Measurements from ENCODE around the gene MATN1.

Gene MATN1

DNA sequence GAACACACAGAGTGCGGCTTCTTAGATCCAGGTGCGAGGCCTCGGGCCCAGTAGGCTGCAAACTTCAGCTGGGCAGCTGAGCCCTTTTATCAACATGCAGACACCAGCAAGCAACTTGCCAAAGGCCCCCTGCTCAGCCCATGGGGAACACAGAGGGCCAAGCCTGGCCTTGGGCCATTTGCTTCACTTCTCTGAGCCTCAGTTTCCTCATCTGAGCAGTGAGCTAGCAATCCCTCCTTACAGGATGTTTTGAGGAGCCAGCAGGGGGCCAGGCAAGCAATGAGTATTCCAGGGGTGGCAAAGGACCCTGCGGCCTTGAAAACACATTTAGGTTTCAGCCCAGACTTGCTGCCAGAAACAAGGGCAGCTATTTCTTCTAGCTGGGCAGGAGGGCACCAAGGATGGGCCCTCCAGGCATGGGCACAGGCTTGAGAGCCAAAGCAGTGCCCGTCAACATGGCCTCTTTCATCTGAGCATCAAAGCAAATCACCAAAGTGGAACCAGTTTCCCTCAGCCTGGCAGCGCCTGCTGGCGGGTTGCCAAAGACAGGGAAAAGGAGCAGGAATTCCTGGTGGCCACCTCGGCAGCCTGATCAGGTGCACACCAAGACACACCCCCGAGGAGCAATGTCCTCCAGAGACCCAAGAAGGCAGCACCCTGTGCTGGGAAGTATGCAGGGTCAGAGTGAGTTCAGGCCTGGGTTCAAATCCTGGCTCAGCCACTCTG lies 1.4 kb downstream of the MATN1 start:
- peaks cover 53% of the 10 kb centered on the region for H3K4me1 Mint-ChIP-seq
- no peak overlapping the region for H3K4me3 Mint-ChIP-seq
- ATAC-seq = no peak
- peak overlapping the region; percentile 5 for H3K27ac Mint-ChIP-seq
- H3K9me3 Mint-ChIP-seq = no peaks in the 10 kb centered on the region
- peaks cover 6% of the 10 kb centered on the region for H3K36me3 Mint-ChIP-seq
- no peaks in the 10 kb centered on the region for H3K27me3 Mint-ChIP-seq

DNA sequence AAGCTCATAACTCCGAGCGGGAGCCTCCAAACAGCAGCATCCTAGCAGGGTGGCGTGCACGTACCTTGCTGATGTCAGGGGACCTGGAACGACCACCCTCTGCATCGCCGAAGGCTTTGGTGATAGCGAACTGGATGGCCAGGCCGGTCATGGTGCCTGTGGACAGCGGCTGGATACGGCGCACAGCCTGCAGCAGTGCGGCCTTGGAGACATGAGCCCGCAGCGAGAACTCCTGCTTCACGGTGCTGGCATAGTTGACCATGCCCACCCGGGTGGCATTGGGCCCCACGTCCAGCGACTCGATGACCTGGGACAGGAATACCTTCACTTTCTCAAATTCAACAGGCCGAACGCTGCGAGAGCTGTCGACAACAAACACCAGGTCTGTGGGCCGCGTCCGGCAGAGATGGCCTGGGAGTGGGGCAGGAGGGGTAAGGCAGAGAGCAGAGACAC lies 2.0 kb downstream of the MATN1 start:
- Mint-ChIP-seq H3K27ac (peak overlapping the region; percentile 5), H3K4me3 (no peak overlapping the region)

DNA sequence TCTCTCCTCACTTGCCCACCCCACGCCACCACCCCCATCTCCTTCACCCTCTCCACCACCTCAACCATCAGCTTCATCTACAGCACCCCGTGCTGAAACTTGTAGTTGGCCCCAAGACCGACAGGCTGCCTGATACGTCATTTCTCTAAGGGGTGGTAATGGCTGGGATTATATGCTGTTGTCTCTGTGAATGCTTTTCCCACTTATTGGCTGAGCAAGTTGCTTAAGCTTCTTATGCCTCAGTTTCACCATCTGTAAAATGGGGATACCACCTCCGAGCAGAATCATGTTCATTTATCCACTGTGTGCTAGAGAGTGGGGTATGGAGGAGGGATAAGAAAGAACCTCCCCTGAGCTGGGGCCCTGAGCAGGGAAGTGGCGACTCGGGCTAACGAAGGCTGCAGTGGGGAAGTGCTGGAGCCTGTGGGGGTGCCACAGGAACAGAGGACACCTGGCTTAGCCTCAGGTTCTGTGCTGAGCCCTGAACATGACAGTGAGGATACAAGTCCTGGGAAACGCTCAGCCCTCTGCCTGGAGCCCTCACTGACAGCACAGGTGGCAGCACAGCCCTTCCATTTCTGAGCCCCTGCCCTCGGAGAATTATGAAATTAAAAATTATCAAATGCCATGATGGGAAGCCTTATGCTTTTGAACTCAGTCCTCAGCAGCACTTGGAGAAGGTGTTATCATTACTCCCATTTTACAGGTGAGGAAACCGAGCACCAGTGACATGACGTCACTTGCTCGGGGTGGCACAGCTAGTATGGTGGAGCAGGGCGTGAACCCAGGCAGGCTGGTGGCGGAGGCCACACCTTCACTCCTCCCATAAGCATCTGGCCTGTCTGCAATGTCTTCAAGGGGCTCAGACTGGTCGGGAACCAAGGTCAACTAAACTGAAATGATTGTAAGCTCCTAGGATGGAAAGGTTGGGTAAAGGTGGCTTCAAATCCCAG lies 2.8 kb downstream of the MATN1 start:
- Mint-ChIP-seq H3K36me3 (peaks cover 6% of the 10 kb centered on the region), H3K4me1 (peaks cover 53% of the 10 kb centered on the region), H3K4me3 (peak overlapping the region; percentile 26), H3K27me3 (no peaks in the 10 kb centered on the region), H3K9me3 (no peaks in the 10 kb centered on the region), H3K27ac (no peak overlapping the region)
- ATAC-seq = no peak

More for the DNA sequence above, 2.0 kb downstream of the MATN1 start:
- ATAC-seq = no peak
- Mint-ChIP-seq H3K9me3 (no peaks in the 10 kb centered on the region), H3K4me1 (peaks cover 53% of the 10 kb centered on the region), H3K27me3 (no peaks in the 10 kb centered on the region), H3K36me3 (peaks cover 6% of the 10 kb centered on the region)

DNA sequence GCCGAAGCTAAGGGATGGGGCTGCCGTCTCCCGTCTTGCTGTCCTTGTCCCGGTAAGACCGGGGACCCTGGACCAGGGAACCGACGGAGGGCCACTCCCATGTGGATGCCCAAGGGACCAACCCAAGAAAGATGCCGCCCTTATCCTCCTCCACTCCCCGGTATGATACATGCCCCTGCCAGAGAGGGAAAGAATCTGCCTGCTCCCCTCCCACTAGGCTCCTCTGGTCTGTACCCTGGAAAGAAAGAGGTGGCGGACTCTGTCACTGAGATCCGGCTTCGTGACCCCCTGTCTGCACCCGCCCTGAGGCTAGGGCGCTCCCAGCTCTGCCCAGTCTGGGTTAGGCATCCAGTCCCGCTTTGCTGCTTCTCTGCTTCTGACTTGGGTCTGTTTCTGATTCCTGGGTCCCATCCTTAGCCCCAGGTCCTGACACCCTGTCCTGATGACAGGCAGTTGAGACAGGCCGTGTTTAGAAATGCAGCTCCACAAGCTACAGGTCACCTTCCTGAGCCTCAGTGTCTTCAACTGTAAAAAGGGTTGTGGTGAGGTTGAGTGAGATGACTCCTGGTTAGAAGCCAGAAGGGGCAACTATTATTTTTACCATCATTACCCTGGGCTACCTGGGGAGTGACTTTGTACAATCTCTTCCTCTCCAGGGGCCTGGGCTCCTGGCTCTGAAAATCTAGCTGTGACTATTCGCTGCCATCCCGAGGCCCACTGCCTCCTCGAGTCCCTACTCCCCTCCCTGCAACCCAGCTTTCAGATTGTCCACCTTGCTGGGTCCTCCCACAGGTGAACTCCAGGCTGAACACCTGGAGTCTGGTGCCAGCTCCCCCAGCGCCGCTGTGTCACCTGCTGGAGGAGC lies 3.7 kb downstream of the MATN1 start:
- H3K27me3 Mint-ChIP-seq = no peaks in the 10 kb centered on the region
- peaks cover 53% of the 10 kb centered on the region for H3K4me1 Mint-ChIP-seq
- peaks cover 3% of the 10 kb centered on the region for H3K9me3 Mint-ChIP-seq
- H3K27ac Mint-ChIP-seq = peak overlapping the region; percentile 97
- no peaks in the 10 kb centered on the region for H3K36me3 Mint-ChIP-seq
- peak overlapping the region; percentile 97 for H3K4me3 Mint-ChIP-seq
- no peak for ATAC-seq

DNA sequence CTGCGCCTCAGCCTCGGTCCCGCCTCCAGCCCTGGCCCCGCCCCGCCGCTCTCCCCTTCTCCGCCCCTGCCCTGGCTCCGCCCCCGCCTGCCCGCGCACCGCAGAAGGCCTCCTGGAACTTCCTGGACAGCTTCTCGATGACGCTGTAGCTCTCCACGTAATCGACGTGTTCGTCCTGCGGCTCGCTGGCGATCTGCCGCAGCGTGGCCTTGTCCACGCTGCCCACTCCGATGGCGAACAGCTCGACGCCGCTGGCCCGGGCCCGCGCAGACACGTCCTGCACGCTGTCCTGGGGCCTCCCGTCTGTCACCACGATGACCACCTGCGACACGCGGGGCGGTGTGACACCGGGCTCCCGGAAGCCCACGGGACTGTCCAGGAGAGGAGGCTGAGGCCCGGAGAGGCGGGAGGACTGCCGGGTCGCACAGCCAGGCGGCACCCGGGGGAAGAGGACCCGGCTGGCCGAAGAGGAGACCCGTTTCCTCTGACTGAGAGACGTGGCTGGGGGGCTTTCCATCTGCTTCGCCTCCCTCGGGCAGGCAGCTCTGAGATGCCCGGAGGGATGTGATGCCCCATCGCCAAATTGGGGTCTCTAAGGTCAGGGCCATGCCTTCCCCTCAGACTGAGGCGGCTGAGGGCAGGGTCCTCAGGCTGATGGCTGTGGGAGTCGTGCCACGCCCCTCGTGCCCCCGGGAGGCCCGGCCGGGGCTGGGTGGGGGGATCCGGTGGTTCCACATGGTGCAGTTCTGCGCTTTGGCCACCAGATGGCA lies 4.6 kb downstream of the MATN1 start:
- Mint-ChIP-seq H3K36me3 (no peaks in the 10 kb centered on the region), H3K27ac (peak overlapping the region; percentile 97), H3K9me3 (peaks cover 3% of the 10 kb centered on the region), H3K4me1 (peaks cover 49% of the 10 kb centered on the region), H3K27me3 (no peaks in the 10 kb centered on the region), H3K4me3 (peak overlapping the region; percentile 97)
- peak; percentile 87 for ATAC-seq

DNA sequence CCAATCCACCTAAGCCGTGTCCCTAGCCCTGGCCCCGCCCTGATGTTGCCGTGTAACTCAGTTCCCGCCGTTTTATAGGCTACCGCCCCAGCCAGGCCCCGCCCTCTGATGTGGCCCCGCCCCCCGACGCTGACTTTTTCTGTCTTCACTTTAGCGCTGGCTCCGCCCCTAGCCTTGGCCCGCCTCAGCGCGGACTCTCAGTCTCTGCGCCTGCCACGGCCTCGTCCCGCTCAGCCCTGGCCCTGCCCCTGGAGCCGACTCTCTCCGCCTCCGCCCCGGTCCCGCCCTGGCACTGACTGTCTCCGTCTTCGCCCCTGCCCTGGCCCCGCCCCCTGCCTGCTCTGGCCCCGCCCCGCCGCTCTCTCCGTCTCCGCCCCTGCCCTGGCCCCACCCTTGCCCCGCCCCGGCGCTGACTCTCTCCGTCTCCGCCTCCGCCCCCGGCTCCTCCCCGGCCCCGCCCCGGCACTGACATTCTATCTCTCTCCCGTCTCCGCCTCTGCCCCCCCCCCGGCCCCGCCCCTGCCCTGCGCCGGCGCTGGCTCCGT lies 5.2 kb downstream of the MATN1 start:
- H3K36me3 Mint-ChIP-seq = no peaks in the 10 kb centered on the region
- ATAC-seq = peak; percentile 94
- peaks cover 3% of the 10 kb centered on the region for H3K9me3 Mint-ChIP-seq
- H3K27ac Mint-ChIP-seq = peak overlapping the region; percentile 97
- H3K27me3 Mint-ChIP-seq = peaks cover 5% of the 10 kb centered on the region
- H3K4me3 Mint-ChIP-seq = peak overlapping the region; percentile 84
- peaks cover 43% of the 10 kb centered on the region for H3K4me1 Mint-ChIP-seq

DNA sequence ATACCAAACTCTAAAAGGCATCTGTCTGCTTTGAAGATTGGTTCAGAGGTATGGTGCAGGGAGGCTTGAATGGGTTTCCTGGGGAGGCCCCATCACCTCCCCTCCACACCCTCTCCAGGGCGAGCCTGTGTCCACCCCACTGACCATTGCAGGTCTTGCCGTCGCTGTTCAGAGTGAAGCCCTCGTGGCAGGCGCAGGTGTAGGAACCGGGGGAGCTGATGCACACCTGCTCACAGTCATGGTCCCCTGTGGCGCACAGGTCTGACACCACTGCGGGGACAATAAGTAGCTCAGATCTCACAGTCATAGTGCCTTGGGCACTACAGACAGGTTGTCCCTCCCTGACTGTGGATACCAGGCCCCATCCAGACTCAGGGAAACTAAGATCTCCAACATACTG lies 6.7 kb downstream of the MATN1 start:
- H3K4me3 Mint-ChIP-seq = no peak overlapping the region
- no peak for ATAC-seq
- H3K27me3 Mint-ChIP-seq = peaks cover 20% of the 10 kb centered on the region
- peaks cover 3% of the 10 kb centered on the region for H3K9me3 Mint-ChIP-seq
- H3K4me1 Mint-ChIP-seq = peaks cover 31% of the 10 kb centered on the region
- no peak overlapping the region for H3K27ac Mint-ChIP-seq
- H3K36me3 Mint-ChIP-seq = no peaks in the 10 kb centered on the region

DNA sequence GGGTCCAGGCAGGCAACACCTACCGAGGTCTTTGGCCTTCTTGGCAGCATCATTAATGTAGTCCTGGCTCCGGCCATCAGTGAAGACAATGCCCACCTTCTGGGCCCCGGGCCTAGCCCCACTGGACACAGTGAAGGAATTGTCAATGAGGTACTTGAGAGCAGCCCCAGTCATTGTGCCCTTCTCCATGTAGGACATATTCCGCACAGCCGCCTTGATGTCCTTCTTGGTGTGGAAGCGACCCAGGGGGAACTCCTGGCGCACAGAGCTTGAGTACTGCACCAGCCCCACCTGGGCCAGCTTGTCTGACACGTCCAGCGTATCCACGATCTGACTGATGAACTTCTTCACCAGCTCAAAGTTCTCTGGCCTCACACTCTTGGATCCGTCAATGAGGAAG lies 7.5 kb downstream of the MATN1 start:
- Mint-ChIP-seq H3K4me1 (peaks cover 25% of the 10 kb centered on the region), H3K27ac (no peak overlapping the region)

DNA sequence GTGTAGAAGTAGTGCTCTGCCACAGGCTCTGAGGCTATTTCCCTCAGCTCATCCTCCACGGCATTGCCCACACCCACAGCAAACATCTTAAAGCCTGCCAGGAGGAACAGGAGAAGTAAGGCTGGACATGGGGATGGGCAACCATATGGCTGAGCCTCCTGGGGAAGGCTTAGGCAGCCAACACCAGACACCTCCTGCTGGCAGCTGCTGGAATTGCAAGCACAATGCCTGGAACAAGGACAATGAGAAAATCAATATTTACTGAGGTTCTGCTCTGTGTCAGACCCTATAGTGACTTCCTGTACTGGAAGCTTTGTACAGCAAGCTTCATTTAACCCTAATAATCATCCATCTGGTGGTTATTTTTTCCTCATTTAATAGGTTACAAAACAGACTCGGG lies 8.2 kb downstream of the MATN1 start:
- no peaks in the 10 kb centered on the region for H3K36me3 Mint-ChIP-seq
- H3K27ac Mint-ChIP-seq = no peak overlapping the region
- peaks cover 18% of the 10 kb centered on the region for H3K4me1 Mint-ChIP-seq
- no peak for ATAC-seq
- H3K9me3 Mint-ChIP-seq = peaks cover 3% of the 10 kb centered on the region
- peaks cover 28% of the 10 kb centered on the region for H3K27me3 Mint-ChIP-seq
- H3K4me3 Mint-ChIP-seq = no peak overlapping the region

More for the DNA sequence above, 7.5 kb downstream of the MATN1 start:
- peaks cover 3% of the 10 kb centered on the region for H3K9me3 Mint-ChIP-seq
- H3K36me3 Mint-ChIP-seq = no peaks in the 10 kb centered on the region
- H3K4me3 Mint-ChIP-seq = no peak overlapping the region
- ATAC-seq = no peak
- H3K27me3 Mint-ChIP-seq = peaks cover 28% of the 10 kb centered on the region

DNA sequence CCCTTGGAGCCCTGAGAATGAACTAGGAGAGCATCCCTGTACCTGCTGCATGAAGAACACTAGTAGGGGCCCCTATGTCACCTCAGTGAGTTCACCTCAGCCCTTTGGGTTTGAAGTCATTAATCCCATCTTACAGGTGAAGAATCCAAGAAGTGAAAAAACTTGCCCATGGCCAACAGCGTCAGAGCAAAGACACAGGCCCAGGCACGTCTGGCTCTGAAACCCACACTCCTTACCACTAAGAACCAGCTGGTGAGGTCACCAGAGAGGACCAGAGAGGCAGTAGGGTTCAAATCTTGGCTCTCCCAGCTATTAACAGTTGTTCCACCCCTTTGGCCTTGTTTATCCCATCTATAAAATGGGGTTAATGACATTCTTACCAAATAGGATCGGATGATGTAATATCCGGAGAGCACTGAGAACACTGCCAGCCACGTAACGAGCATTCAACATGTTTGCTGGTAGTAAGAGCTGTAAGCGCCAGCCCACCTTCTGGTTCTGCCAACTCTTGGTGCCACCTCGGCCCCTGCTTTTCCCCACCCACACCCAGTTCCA lies 8.8 kb downstream of the MATN1 start:
- Mint-ChIP-seq H3K27ac (no peak overlapping the region), H3K4me3 (no peak overlapping the region)

DNA sequence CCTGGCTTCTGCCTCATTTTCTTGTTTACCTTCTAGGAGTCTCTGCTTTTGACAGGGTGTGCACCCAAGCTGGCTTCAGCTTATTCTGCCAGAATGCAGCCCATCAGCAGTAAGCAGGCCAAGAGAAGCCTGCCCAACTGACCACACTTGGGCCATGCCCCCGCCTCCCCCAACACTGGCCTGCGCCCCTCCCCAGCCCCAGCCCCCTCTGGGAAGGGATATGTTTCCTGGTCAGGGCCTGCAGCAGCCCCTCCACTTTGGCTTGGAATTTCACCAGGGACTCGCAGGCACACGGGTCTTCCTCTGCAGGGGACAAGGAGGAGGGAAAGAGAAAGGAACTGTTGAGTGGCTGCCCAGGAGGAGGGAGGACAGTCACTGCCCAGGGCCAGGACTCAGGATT lies 9.4 kb downstream of the MATN1 start:
- peaks cover 6% of the 10 kb centered on the region for H3K4me1 Mint-ChIP-seq
- no peak overlapping the region for H3K27ac Mint-ChIP-seq
- H3K27me3 Mint-ChIP-seq = peaks cover 34% of the 10 kb centered on the region
- H3K4me3 Mint-ChIP-seq = no peak overlapping the region
- no peak for ATAC-seq
- no peaks in the 10 kb centered on the region for H3K36me3 Mint-ChIP-seq
- peaks cover 3% of the 10 kb centered on the region for H3K9me3 Mint-ChIP-seq

More for the DNA sequence above, 8.8 kb downstream of the MATN1 start:
- peaks cover 3% of the 10 kb centered on the region for H3K9me3 Mint-ChIP-seq
- H3K27me3 Mint-ChIP-seq = peaks cover 28% of the 10 kb centered on the region
- no peaks in the 10 kb centered on the region for H3K36me3 Mint-ChIP-seq
- H3K4me1 Mint-ChIP-seq = peaks cover 12% of the 10 kb centered on the region
- ATAC-seq = no peak

DNA sequence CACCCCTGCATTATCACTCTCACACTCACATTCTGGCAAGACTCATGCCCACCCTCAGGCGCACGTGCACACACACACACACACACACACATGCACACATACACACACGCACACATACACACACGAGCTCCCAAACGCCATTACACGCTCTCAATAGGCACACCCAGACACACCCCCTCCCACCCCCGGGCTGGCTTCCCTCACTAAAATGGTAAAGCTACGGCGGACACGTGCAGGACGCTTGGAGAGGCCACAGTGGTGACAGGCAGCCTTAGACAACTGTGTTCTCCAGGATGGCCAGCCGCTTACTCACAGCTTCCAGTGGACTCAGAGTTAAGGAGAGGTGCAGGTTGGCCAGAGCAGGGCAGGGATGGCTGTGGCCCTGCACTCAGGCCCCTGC lies 10.1 kb downstream of the MATN1 start:
- ATAC-seq = no peak
- H3K4me1 Mint-ChIP-seq = peaks cover 10% of the 10 kb centered on the region
- no peaks in the 10 kb centered on the region for H3K36me3 Mint-ChIP-seq
- H3K4me3 Mint-ChIP-seq = no peak overlapping the region
- H3K27ac Mint-ChIP-seq = no peak overlapping the region
- peaks cover 41% of the 10 kb centered on the region for H3K27me3 Mint-ChIP-seq
- peaks cover 3% of the 10 kb centered on the region for H3K9me3 Mint-ChIP-seq

DNA sequence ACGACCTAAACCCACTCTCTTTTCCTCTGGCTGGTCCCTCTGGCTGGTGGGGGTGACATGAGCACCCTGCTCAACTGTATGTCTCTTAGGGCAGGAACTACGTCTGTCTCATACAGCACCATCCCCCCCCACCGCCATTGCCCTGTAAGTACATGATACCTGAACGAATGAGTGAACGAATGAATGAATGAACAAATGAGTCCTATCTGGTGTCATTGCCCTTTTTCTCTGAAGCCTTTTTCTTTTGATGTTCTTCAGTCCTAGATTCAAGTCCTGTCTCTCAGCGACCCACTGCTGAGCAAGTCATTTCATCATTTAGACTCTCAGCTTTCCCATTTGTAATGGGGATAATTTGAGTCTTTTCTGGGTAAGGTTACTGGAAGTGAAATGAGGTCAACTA lies 10.8 kb downstream of the MATN1 start:
- ATAC-seq = no peak
- no peak overlapping the region for H3K4me3 Mint-ChIP-seq
- H3K27ac Mint-ChIP-seq = no peak overlapping the region
- no peaks in the 10 kb centered on the region for H3K36me3 Mint-ChIP-seq
- H3K4me1 Mint-ChIP-seq = peaks cover 9% of the 10 kb centered on the region
- peaks cover 48% of the 10 kb centered on the region for H3K27me3 Mint-ChIP-seq
- peaks cover 3% of the 10 kb centered on the region for H3K9me3 Mint-ChIP-seq

DNA sequence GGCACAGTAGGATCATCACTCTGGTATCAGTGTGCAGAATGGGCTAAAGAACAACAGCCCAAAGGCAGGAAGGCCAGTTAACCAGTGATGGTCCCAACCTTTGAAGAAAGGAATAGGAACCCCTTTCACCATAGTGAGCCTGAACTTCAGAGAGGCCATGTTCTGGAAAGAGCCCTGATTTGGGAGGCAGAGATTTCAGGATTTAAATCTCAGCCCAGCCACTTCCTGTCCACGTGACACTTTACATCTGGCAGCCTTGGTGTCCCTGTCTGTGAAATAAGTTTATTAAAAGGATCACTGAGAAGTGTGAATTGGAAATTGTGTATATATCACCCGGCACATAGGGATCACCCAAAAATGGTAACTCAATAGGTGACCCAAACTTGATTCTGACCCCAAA lies 13.0 kb downstream of the MATN1 start:
- H3K4me1 Mint-ChIP-seq = peaks cover 8% of the 10 kb centered on the region
- H3K36me3 Mint-ChIP-seq = no peaks in the 10 kb centered on the region
- no peak overlapping the region for H3K27ac Mint-ChIP-seq
- H3K9me3 Mint-ChIP-seq = peaks cover 3% of the 10 kb centered on the region
- peaks cover 57% of the 10 kb centered on the region for H3K27me3 Mint-ChIP-seq
- no peak overlapping the region for H3K4me3 Mint-ChIP-seq
- no peak for ATAC-seq
